Lung (tissue), 13 donors: ENCODE data around the gene PGAP2. TPM values are rescaled to one million over a fixed set of nuclear protein-coding genes. Genes with fewer than 3 reads are reported as not detected.

Experiments
- ATAC-seq: fragments of 200-7000 bp; cut with Tn5 transposase; one replicate; pipeline ENCODE4 v1.9.1; 2020; ENCODE audit warnings: moderate number of reproducible peaks; ENCODE audit not compliant: insufficient read depth, low FRiP score
- DNase-seq, 3 donors: peaks; one replicate each; pipeline ENCODE4 v3.0.0-alpha.2; 2013 to 2017
- H3K27ac ChIP-seq, 2 donors: one replicate each; pipeline ENCODE4 v1.5.1; 2013; ENCODE audit warnings: mild to moderate bottlenecking in 2 of 2, moderate library complexity in 2 of 2, control low read depth in 1 of 2, inconsistent platforms in 1 of 2, low read depth in 1 of 2, low read length in 1 of 2
- H3K27me3 ChIP-seq, 3 donors: one replicate each; pipeline ENCODE4 v1.5.1; 2013; ENCODE audit warnings: low read length in 2 of 3; ENCODE audit not compliant: control insufficient read depth in 3 of 3, insufficient read depth in 3 of 3
- H3K36me3 ChIP-seq, 4 donors: one replicate each; pipeline ENCODE4 v1.5.1; 2013; ENCODE audit warnings: low read length in 4 of 4, mild to moderate bottlenecking in 1 of 4, moderate library complexity in 1 of 4; ENCODE audit not compliant: control insufficient read depth in 4 of 4, insufficient read depth in 4 of 4
- H3K4me1 ChIP-seq, 5 donors: one replicate each; pipeline ENCODE4 v1.5.1; 2013; ENCODE audit warnings: low read length in 5 of 5, mild to moderate bottlenecking in 2 of 5, moderate library complexity in 1 of 5; ENCODE audit not compliant: control insufficient read depth in 5 of 5, insufficient read depth in 5 of 5
- H3K4me3 ChIP-seq: one replicate; pipeline ENCODE4 v1.5.1; 2013; ENCODE audit warnings: mild to moderate bottlenecking, control low read depth, moderate library complexity
- H3K9ac ChIP-seq, 2 donors: one replicate each; pipeline ENCODE4 v1.5.1; 2013; ENCODE audit warnings: low read length in 2 of 2, control low read depth in 1 of 2; ENCODE audit not compliant: insufficient read depth in 1 of 2
- H3K9me3 ChIP-seq, 4 donors: one replicate each; pipeline ENCODE4 v1.5.1; 2013; ENCODE audit warnings: low read length in 3 of 4, mild to moderate bottlenecking in 1 of 4, moderate library complexity in 1 of 4; ENCODE audit not compliant: control insufficient read depth in 4 of 4, insufficient read depth in 3 of 4
- CTCF ChIP-seq: IDR thresholded peaks from 2 replicates; pipeline ENCODE4 v1.5.1; 2012; ENCODE audit warnings: mild to moderate bottlenecking; ENCODE audit errors: control extremely low read depth, extremely low read depth
- WGBS, 2 donors: extraction: QIAGEN DNeasy Blood & Tissue Kit; methylation state at CpG; one replicate each; pipeline ENCODE4 v1.1.7; 2013; 5-methylcytosine and 5-hydroxymethylcytosine counted together
- polyA plus RNA-seq, 2 donors: library from polyadenylated mRNA; stranded (reverse); fragments of 200-250 nt; gene quantifications; one replicate each; pipeline ENCODE4 v1.2.1, GENCODE V29; 2013
- small RNA-seq: library from RNA; depleted of rRNA; stranded (forward); fragments of <200 nt; gene quantifications from one replicate; pipeline ENCODE3, GENCODE V24; 2014; ENCODE audit warnings: low replicate concordance
- total RNA-seq, 2 donors: library from RNA; depleted of rRNA in 1 of 2; stranded (reverse); fragments of >200 nt in 1 of 2; gene quantifications; one replicate each; pipeline ENCODE4 v1.2.1, GENCODE V29; 2014 to 2021
- donor health status: control.
- donor health status: control.
- donor health status: Bipolar disorder and iron deficiency.
- donor health status: healthy.
- donor health status: DM: yes; HTN: yes; CAD: no.

PGAP2 gene
- total and polyA plus RNA-seq, 4 donors = 17.5 to 23.6 (median 20.9) TPM

DNA sequence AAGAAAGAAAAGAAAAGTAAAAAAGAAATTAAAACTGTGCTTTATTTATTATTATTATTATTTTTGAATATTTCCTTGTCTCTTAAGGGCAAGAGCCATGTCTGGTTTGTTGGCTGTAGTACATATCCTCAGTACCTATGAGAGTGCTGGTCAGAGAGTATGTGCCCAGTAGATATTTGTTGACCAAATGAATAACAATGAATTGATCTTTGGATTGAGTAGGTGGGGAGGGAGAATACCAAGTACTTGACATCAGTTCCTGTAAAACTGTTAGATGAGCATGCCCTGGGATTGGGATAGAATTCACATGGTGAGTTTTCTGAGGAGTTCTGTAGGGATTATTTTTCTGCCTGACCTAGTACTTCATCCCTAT lies 58.5 kb downstream of the PGAP2 start:
- ATAC-seq (no peak), DNase-seq (no peak)
- H3K27ac ChIP-seq = peak overlapping the region; percentile 81 to 84
- H3K4me3 ChIP-seq = no peak overlapping the region
- H3K9me3 ChIP-seq = no peaks in the 10 kb centered on the region
- no peaks in the 10 kb centered on the region for H3K27me3 ChIP-seq
- TF ChIP-seq CTCF = no peak
- H3K36me3 ChIP-seq = no peaks in the 10 kb centered on the region
- H3K4me1 ChIP-seq = peaks cover 13 to 42% (median 15%) of the 10 kb centered on the region in 5 donors
- no peak overlapping the region for H3K9ac ChIP-seq

GRCh38 chr11:3867209-3868091 lies 59.1 kb downstream of the PGAP2 start:
- DNase-seq (peak; percentile 28 to 57 (median 31)), ATAC-seq (no peak)
- H3K9me3 ChIP-seq = no peaks in the 10 kb centered on the region
- H3K36me3 ChIP-seq = no peaks in the 10 kb centered on the region
- no peak for TF ChIP-seq CTCF
- H3K27me3 ChIP-seq = no peaks in the 10 kb centered on the region
- peaks cover 13 to 42% (median 15%) of the 10 kb centered on the region in 5 donors for H3K4me1 ChIP-seq
- H3K4me3 ChIP-seq = no peak overlapping the region
- WGBS, 2 donors = 44 to 60% methylated on average over 6 of the region's 6 CpGs
- peak overlapping the region; percentile 81 to 84 for H3K27ac ChIP-seq
- no peak overlapping the region for H3K9ac ChIP-seq

DNA sequence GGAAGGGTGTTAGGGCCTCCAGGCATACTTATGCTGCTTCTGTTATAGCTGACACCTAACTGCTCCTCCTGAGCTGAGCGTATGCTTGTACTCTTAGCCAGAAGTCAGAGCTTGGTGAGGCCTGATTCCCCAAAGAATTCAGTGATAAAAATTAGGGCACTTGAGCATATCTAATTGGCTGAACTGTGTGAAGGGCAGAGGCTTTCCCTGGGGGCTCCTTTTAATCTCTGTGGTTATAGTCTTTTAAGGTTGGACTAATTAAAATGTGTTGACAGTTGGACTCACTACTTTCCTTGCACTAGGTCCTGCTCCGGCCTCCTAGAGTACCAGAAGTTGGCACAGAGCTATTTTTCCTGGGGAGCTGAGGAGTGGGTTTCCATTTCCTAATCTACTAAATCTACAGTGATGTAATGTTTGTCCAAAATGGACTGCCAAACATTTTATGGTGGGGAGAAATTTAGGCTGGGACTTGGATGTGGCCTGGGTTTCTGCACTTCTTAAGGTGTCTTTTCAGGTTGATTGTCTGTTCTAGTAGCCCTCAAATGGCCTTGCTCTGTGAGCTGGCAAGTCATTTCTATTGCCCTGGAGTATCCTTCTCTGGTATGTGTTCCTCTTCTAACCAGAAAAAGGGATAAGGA lies 65.5 kb downstream of the PGAP2 start:
- Histone ChIP-seq H3K9me3 (no peaks in the 10 kb centered on the region), H3K27me3 (no peaks in the 10 kb centered on the region), H3K4me1 (peaks cover 0 to 5% (median 3%) of the 10 kb centered on the region in 5 donors), H3K27ac (no peak overlapping the region), H3K36me3 (no peaks in the 10 kb centered on the region), H3K9ac (no peak overlapping the region), H3K4me3 (no peak overlapping the region)
- TF ChIP-seq CTCF = no peak
- 94% methylated on average over 2 of the region's 2 CpGs for WGBS, 2 donors
- DNase-seq (no peak), ATAC-seq (no peak)

Small RNAs within 50 kb of the gene (small RNA-seq; reads per million reads assigned to genes)
- gene RNU7-50P = not detected

Other genes with a start within 250 kb of the PGAP2 start
- gene ART5, start 166.6 kb upstream of the PGAP2 start, total RNA-seq = 1 to 10 TPM; 1.0 to 1.7 TPM
- under 1 TPM; 0.08 to 0.17 TPM for gene ART5, start 166.6 kb upstream of the PGAP2 start, polyA plus RNA-seq
- gene ART1, start 163.4 kb upstream of the PGAP2 start, total RNA-seq = under 1 TPM; 0.68 to 0.80 TPM
- under 1 TPM in 1 of 2 donors, not detected in 1; 0.14 TPM for gene ART1, start 163.4 kb upstream of the PGAP2 start, polyA plus RNA-seq
- 1 to 10 TPM in 1 of 2 donors, under 1 TPM in 1; 0.71 to 2.9 TPM for gene CHRNA10, start 137.2 kb upstream of the PGAP2 start, total RNA-seq
- gene CHRNA10, start 137.2 kb upstream of the PGAP2 start, polyA plus RNA-seq = 1 to 10 TPM; 1.5 to 1.6 TPM
- gene NUP98, start 11.0 kb upstream of the PGAP2 start, total RNA-seq = 100 to 1,000 TPM in 1 of 2 donors, 10 to 100 TPM in 1; 67.1 to 109 TPM
- gene NUP98, start 11.0 kb upstream of the PGAP2 start, polyA plus RNA-seq = 10 to 100 TPM; 16.6 to 52.3 TPM
- 10 to 100 TPM; 15.4 to 95.8 TPM for gene RHOG, start 32.4 kb downstream of the PGAP2 start, total RNA-seq
- 100 to 1,000 TPM in 1 of 2 donors, 10 to 100 TPM in 1; 69.4 to 287 TPM for gene RHOG, start 32.4 kb downstream of the PGAP2 start, polyA plus RNA-seq
- 10 to 100 TPM; 49.7 to 56.4 TPM for gene STIM1, start 47.1 kb downstream of the PGAP2 start, total RNA-seq
- gene STIM1, start 47.1 kb downstream of the PGAP2 start, polyA plus RNA-seq = 10 to 100 TPM; 12.1 to 32.6 TPM